ENCODE results near the gene PTBP3.

- TF ChIP-seq CTCF (IDR thresholded peaks at IDR 0.05; ENCODE audit: low read length) (no peak), EZH2 (IDR thresholded peaks at IDR 0.05; ENCODE audit: borderline replicate concordance, low read length) (no peak)
Measured at GRCh38 chr9:112349008-112349333, 15.6 kb upstream of the PTBP3 start.
